Kidney (tissue), 14 donors: ENCODE results near the gene ADAMTS9. TPM values are rescaled to one million over a fixed set of nuclear protein-coding genes. Genes with fewer than 3 reads are reported as not detected.

Experiments used
- DNase-seq, 5 donors: peaks; one replicate each; pipeline ENCODE4 v3.0.0-alpha.2; 2013 to 2020
- FAIRE-seq: peaks from 2 replicates; lab custom pipeline; 2012; peaks lifted over from hg19 to GRCh38; lab: Jason Lieb, UNC
- H3K27ac ChIP-seq, 2 donors: one replicate each; pipeline ENCODE4 v1.7.0; 2013; ENCODE audit warnings: low read depth in 2 of 2, low read length in 2 of 2, inconsistent platforms in 1 of 2
- H3K27me3 ChIP-seq: one replicate; pipeline ENCODE4 v1.7.1; 2013; ENCODE audit warnings: low read length, inconsistent platforms; ENCODE audit not compliant: control insufficient read depth, insufficient read depth
- H3K36me3 ChIP-seq, 3 donors: one replicate each; pipeline versions ENCODE4 v1.7.0 to v1.7.1; 2013; ENCODE audit warnings: low read length in 3 of 3, control low read depth in 1 of 3, inconsistent platforms in 1 of 3; ENCODE audit not compliant: insufficient read depth in 3 of 3, control insufficient read depth in 2 of 3
- H3K4me1 ChIP-seq, 3 donors: one replicate each; pipeline versions ENCODE4 v1.7.0 to v1.7.1; 2013; ENCODE audit warnings: low read length in 3 of 3, inconsistent platforms in 1 of 3, low read depth in 1 of 3; ENCODE audit not compliant: control insufficient read depth in 2 of 3, insufficient read depth in 2 of 3
- H3K4me3 ChIP-seq, 3 donors: one replicate each; pipeline versions ENCODE4 v1.7.0 to v1.8.1; 2013; ENCODE audit warnings: low read length in 3 of 3, control low read depth in 1 of 3, inconsistent platforms in 1 of 3
- H3K9ac ChIP-seq, 3 donors: one replicate each; pipeline versions ENCODE4 v1.7.0 to v1.7.1; 2013; ENCODE audit warnings: low read length in 3 of 3, control low read depth in 1 of 3, inconsistent platforms in 1 of 3
- H3K9me3 ChIP-seq, 3 donors: one replicate each; pipeline versions ENCODE4 v1.7.0 to v1.7.1; 2013; ENCODE audit warnings: low read length in 3 of 3, control low read depth in 1 of 3, inconsistent platforms in 1 of 3; ENCODE audit not compliant: control insufficient read depth in 2 of 3, insufficient read depth in 1 of 3
- CTCF ChIP-seq: IDR thresholded peaks from 3 replicates; pipeline ENCODE4 v1.5.1; 2012; ENCODE audit warnings: mild to moderate bottlenecking, moderate library complexity, borderline replicate concordance; ENCODE audit not compliant: insufficient read depth; ENCODE audit errors: extremely low read depth
- intact Hi-C: fragments of 100-400 bp; cut with DNase I; formaldehyde crosslinking; loops from one replicate; pipeline ENCODE4 v1.11.1; 2022
- polyA plus RNA-seq: library from polyadenylated mRNA; stranded (reverse); fragments of 350-450 nt; fragmentation: Illumina TruSeq; extraction: RNeasy Lipid Tissue Mini Kit (QIAGEN cat#74804); gene quantifications from one replicate; pipeline ENCODE4 v1.2.3, GENCODE V29; 2014; ENCODE audit warnings: low read depth, low replicate concordance; ENCODE audit not compliant: insufficient read depth
- total RNA-seq: library from RNA; stranded (reverse); fragmentation: NEBNext Ultra II Directional; extraction: Animal tissue kit (Norgen Biotek cat#: 25700); gene quantifications from one replicate; pipeline ENCODE4 v1.2.1, GENCODE V29; 2021
- donor health status: control.
- donor health status: control.
- donor health status: control.
- donor health status: control.
- donor health status: control.
- donor health status: DM: yes; HTN: yes; CAD: no.
- donor health status: Normal renal cell carcinoma (clear cell type).

ADAMTS9 gene
- total and polyA plus RNA-seq, 2 donors from 2014 or later, result 25.0 to 117 TPM

GRCh38 chr3:64675687-64676247 is 12.0 kb downstream of the ADAMTS9 start:
- H3K9ac ChIP-seq, result no peak overlapping the region
- TF ChIP-seq CTCF, result no peak
- H3K4me1 ChIP-seq, result peaks cover 6 to 24% (median 9%) of the 10 kb centered on the region in 3 donors
- peaks cover 10 to 20% (median 17%) of the 10 kb centered on the region in 3 donors for H3K36me3 ChIP-seq
- peak overlapping the region in 1 of 2 donors; percentile 76 for H3K27ac ChIP-seq
- DNase-seq (no peak), FAIRE-seq (no peak)
- no peaks in the 10 kb centered on the region for H3K9me3 ChIP-seq
- no peaks in the 10 kb centered on the region for H3K27me3 ChIP-seq
- intact Hi-C loops, result no loop called here
- no peak overlapping the region for H3K4me3 ChIP-seq

DNA sequence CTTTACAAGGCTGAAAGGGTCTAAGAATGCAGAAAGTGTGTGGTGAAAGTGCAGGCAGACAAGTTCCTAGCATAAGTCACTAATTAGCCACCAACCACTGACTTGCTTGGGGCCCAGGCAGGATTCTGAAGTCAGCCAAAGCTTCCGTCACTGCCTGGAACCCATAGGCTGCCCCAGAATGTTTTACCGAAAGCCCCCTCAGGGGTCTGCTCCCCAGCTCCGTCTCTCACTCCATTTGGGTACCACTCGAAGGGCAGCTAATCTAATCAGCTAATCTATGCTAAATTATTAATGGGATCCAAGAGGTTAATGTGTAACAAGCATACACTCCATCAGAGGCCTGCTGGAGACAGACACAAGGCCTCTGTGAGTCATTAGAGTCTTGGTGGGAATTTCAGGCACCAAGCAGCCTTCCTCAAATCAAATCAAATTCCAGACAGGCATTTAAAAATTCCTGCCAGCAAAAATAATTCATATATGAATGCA is 13.2 kb downstream of the ADAMTS9 start:
- Histone ChIP-seq H3K9me3 (no peaks in the 10 kb centered on the region), H3K27me3 (no peaks in the 10 kb centered on the region), H3K4me1 (peaks cover 8 to 31% (median 9%) of the 10 kb centered on the region in 3 donors), H3K4me3 (peak overlapping the region in 1 of 3 donors; percentile 6), H3K9ac (no peak overlapping the region), H3K27ac (peak overlapping the region; percentile 69 to 76), H3K36me3 (peaks cover 6 to 10% (median 9%) of the 10 kb centered on the region in 3 donors)
- FAIRE-seq, result no peak
- DNase-seq, result peak in 4 of 5 donors; percentile 69 to 86 (median 80)
- intact Hi-C loops, result no loop called here
- TF ChIP-seq CTCF, result no peak

- FAIRE-seq (no peak), DNase-seq (no peak)
- Histone ChIP-seq H3K4me3 (no peak overlapping the region), H3K27me3 (no peaks in the 10 kb centered on the region), H3K9me3 (no peaks in the 10 kb centered on the region), H3K27ac (peak overlapping the region; percentile 25 to 33), H3K36me3 (peaks cover 6 to 8% (median 6%) of the 10 kb centered on the region in 3 donors), H3K9ac (peak overlapping the region in 1 of 3 donors; percentile 15), H3K4me1 (peaks cover 8 to 41% (median 16%) of the 10 kb centered on the region in 3 donors)
- TF ChIP-seq CTCF, result no peak
- intact Hi-C loops, result no loop called here
These were observed 14.6 kb downstream of the ADAMTS9 start for GRCh38 chr3:64673159-64673715.
